Activated CD4-positive, alpha-beta T cell treated with anti-CD3 and anti-CD28 coated beads, Interleukin-2, amount 50 U/mL, for 1 hour (primary cell): ENCODE data around the gene GOLGA2.
A peak's percentile ranks its signal among the peaks of the same experiment; 100 is the strongest.

Experiments used
- DNase-seq: peaks from one replicate; pipeline ENCODE4 v3.0.0-alpha.2; 2020

Gene GOLGA2

DNA sequence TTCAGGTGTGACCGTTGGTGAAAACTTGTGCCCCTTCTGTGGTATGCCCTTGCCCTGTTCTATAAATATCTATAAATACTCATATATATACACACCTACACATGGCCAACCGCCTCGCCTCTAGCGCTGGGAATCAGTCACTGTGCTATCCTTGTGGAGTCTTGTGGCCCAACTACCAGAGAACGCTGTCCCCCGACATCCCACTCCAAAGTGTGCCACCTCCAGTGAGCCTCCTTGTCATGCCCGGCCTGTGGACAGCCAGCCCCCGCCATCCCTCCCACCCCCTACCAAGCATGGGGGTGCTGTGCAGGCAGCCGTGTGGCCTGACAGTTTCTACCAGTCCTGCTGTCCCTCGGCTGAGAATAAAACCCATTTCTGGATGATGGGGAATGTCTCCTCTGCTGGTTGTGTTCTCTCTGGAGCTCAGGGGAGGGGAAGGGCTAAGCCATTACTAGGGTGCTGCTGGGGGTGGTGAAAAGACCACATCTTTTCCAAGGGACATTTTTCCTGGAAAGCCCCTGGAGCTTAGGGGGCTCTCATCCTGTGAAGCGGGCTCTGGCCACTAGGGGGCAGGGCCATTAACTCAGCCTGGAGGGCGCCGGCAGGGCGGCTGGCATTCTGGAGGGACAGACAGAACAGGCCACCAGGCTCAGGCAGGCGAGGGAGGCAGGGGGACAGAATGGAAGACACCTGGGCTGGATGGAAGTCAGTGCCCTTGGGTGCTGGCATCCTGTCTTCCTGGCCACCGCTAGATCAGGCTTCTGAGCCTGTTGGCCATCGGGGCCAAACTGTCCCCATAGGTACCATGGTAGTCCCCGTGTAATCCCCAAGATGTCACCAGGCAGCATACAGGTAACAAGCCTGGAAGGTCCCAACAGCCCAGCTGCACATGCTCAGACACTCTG, 20.7 kb downstream of the GOLGA2 start:
- DNase-seq, result peak; percentile 44

DNA sequence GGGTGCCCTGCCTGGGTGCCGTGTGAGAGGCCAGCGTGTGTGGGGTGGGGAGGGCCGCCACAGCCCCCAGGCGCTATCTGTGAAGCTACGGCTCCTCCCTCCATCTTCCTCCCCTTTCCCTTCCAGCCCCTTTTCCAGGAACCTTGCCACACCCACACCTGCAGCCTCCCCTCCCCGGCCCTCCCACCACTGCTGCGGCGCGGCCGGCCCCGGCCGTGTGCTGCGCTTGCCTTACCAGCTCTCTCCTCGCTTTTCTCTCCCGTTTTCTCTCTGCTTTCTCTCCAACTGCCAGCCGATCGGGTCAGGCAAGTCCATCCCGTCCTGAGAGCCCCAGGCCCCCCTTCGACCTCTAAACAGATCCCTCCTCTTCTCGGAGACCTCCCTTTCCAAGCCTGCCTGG, 21.4 kb downstream of the GOLGA2 start:
- DNase-seq, result no peak

DNA sequence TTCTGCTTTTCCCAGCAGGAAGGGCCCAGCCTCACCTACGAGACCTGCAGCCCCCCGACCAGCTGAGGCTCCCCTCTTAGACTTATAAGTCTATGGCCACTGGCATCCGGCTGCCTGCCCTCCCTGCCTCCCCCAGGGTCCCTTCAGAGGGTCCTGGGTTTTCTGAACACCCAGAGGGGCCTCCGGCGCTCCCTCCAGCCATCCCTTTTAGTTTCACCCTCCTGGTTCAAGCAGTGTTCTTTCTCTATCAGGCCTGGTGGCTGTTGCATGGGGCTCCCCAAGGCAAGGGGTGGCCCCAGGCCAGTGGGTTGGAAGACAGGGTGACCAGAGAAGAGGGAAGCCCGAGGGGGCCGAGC, 21.8 kb downstream of the GOLGA2 start:
- DNase-seq, result no peak

DNA sequence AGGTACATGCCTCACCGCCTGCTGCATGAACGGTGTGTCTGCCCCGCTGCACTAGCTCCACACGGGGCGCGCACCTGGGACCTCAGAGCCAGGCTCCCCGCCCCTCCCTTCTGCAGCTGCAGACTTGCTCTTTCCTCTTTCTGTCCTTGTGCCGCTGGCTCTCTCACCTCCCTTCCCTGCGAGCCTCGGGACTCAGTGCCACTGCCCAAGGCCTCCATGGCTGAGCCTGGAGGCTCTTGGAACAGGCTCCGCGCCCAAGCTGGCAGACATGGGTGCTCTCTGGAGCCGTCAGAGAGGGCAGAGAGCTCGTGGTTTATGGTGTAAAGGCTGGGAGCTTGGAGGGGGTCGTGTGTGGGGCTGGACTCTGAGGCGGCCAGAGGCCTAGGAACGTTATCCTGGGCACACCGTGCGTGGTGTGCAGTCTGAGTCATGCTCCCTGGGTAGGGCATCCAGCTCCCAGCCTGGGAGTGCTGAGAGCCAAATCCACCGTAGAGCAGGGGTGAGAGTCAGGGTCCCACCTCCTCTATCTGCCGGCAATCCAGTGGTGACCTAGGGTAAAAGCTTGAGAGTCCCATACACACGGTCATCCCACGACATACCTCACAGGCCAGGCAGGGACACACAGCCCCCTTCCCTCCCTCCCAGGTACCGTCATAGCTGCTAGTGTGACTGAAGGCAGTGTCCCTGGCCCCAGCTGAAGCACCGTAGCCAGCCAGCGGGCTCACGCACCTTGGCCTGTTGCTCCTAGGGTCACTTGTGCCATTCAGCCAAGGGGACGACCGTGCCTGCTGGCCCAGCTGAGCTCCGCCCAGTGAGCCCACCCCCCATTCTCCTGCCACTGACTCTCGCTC, 22.4 kb downstream of the GOLGA2 start:
- no peak for DNase-seq

DNA sequence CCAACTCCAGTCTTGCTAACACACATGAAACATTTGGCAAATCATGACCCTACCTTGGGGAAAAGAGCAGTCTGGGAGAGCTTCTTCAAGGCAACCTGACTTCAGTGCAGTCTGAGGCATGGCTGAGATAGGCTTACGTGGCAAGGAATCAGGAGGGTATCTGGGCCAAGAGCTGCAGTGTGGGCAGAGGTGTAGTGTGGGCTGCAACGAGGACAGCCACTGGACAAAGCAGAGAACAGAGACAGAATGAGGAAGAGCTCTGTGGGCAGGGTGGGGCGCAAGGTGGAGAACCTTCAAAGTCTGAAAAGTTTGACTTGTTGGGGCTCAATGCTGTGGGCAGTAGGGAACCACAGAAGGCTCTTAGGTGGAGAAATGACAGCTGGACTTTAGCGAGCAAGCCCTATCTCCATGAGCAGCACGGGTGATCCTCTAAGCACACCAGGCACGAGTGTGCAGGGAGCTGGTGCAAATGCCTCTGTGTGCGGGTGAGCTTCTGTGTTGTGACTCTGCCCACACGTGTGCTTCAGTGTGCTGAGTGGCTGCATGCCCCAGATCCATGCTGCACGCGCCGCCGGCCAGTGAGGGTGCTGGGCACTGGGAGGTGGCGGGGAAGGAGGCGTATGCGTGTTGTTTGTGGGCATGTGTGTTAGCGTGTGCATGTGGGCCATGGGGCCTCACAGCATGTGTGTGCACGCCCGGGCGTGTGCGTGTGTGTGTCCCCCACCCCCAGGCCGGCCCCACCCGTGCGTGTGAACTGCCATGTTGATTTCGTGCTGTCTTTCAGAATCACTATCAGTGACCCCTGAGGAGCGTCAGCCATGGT, 23.3 kb downstream of the GOLGA2 start:
- DNase-seq, result no peak

DNA sequence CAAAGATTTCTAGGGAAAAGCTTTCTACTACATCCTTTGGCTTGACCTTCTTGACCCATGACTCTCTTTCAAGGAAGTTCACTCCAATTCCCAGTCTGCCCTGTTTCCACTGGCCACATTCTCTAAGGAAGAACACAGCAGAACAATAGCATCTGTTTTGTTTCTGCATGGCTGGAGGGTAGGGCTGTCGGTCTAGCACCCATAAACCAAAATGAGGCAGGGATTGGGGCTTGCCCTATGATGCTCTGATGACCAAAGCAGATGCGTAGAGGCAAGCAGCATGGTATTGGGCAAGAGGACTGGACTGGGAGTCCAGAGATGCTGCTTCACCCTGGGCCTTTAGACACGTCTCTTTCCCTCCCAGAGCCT, 24.1 kb downstream of the GOLGA2 start:
- no peak for DNase-seq

DNA sequence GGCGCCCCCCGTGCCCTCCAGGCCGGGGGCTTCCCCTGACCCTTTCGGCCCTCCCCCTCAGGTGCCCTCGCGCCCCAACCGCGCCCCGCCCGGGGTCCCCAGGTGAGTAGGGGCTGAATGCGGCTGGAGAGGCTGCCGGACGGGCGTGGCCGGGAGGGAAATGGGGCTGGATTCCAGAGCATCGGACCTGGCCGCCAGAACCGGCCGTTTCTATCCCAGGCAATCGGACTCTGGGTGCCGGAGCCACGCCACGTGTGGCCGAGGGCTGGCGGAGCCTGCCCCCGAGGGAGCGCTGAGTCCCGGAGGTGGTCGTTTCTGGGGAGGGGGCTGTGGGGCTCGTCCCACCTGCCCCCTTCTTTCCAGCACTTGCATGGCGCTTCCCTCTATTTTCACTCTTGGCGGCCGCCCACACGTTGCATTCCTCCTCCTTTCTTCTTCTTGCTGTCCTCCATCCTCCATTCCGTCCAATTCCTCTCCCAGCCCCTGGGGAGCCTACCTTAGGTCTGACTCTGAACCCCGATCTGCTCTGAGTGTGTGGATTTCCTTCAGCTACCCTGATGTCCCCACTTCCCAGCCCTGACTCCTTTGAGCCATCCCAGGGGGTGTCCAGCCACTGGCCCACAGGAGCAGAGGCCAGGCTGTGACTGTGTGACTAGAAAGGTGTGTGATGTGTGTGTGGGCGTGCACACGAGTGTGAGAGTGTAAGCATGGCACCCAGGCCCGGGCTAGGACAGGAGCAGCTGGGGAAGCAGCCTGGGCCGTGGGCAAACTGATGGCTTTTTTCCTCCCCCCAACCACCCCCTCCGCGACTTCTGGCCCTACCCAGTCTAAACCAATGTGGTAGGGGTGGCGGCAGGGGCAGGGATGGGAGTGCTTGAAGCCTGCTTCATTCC, 24.7 kb downstream of the GOLGA2 start:
- DNase-seq, result no peak

DNA sequence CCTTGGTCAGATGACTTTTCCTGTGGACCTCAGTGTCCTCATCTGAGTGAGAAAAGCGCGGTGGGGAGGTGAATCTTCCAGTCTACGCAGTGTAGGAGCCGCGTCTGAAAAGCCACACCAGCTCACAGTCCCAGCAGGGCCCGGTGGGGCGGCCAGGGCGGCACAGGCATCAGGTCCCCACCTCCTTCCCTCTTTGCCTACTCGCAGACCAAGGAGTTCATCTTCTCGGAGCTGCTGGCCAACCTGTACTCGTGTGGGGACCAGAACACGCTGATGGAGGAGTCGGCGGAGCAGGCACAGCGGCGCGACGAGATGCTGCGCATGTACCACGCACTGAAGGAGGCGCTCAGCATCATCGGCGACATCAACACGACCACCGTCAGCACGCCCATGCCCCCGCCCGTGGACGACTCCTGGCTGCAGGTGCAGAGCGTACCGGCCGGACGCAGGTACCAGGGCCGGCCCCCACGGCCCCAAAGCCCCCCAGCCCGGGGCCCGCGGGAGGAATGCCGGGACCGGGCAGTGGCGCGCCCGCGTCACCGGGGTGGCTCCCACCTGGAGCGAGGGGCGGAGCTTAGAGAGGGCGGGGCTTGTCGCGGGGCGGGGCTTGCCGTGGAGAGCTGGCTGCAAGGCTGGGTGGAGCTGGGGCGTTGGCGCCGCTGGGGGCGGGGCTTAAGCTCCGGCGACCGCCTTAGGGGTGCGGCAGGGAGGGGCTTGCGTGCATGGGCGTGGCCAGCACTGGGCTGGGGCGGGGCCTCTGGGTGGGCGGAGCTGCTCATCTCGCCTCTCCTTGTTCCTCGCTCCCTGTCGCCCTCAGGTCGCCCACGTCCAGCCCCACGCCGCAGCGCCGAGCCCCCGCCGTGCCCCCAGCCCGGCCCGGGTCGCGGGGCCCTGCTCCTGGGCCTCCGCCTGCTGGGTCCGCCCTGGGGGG, 25.6 kb downstream of the GOLGA2 start:
- DNase-seq, result peak; percentile 98

DNA sequence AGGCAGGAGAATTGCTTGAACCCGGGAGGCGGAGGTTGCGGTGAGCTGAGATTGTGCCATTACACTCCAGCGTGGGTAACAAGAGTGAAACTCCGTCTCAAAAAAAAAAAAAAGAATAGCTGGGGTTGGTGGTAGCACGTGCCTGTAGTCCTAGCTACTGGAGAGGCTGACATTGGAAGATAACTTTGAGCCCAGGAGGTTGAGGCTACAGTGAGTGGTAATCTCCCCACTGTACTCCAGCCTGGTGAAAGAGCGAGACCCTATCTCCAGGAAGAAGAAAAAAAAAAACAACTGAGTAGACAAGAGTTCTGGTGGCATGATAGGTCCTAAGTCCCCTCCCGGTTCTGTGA, 26.3 kb downstream of the GOLGA2 start:
- DNase-seq, result no peak

DNA sequence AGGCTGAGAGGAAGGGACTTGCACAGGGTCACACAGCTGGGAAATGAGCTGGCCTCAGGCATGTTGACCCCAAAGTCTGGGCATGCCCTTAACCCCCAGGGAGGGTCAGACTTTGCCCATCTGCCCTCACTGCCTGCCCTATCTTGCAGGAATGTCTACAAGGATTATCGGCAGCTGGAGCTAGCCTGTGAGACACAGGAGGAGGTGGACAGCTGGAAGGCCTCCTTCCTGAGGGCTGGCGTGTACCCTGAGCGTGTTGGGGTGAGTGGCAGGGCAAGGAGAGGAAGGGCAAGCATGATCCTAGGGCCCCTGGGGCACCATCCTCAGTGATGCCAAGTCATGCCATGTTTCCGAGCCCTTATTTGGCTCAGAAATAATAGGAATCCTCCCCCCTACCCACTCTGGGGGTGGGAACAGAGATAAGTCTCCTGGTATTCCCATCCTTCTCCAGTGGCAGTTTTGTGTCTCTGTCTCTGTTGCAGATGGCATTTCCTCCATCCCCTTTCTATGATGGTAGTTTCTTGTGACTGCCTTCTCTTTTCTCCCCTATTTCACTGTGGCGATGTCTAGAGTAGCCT, 28.5 kb downstream of the GOLGA2 start:
- no peak for DNase-seq

DNA sequence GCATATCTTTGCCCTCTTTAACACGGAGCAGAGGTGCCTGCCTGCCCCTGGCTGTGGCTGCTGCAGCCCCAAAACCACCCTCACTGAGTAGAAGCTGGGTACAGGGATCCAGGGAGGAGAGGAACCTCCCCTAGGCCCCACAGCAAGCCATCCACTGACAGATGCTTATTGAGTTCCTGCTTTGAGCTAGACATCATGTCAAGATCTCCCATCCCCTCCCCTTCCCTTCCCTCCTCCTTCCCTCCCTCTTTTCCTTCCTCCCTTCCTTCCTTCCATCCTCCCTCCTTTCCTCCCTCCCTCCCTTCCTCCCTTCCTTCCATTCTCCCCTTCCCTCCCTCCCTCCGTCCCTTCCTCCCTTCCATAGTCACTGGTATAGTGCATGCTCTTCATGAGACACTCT, 29.3 kb downstream of the GOLGA2 start:
- no peak for DNase-seq

DNA sequence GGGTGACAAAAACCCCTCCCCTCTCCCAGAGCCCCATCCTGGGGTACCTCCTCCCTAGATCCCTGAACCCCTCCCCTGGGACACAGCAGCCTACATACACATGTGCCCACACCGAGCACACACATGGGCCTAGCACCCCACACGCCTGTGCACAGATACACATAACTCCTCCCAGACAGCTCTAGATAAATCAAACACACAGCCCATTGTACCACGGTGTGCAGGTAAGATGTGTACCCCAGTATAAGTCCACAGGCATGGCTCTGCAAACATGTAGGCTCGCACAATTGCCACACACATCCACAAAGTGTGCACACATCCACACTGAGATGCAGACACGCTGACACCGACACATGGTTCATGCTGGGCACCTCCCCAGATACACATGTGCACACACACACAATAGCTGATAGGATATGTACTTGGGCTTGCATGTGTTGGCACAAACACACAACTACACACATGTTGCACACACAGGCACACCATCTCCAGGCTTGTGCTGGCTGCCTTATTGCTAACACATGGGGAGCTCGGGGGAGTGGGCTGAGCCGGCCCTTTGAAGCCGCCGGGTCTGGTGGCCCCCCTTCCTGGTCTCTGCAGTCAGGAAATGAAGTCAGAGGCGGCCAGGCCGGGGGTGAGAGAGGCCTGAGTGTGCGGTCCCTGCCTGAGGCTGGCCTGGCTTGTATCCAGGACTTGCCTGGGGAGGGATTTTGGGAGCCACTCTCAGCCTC, 30.2 kb downstream of the GOLGA2 start:
- DNase-seq, result no peak

DNA sequence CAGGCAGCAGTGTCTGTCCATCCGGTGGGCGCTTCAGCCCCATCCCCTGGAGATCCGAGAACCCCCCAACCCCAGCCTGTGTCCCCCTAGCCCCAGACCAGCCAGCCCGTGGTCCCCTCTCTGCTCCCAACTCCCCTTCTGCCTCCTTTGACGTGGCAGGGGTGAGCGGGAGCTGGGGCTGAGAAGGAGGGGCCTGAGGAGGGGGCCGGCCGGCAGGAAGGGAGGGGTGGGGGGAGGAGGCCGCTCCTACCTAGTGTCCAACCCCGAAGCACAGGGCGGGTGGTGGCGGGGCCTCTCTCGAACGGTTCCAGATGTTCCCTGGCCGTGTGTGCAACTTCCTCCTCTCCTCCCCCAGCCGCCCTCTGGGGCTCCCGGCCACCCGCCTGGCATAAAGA, 31.0 kb downstream of the GOLGA2 start:
- no peak for DNase-seq

DNA sequence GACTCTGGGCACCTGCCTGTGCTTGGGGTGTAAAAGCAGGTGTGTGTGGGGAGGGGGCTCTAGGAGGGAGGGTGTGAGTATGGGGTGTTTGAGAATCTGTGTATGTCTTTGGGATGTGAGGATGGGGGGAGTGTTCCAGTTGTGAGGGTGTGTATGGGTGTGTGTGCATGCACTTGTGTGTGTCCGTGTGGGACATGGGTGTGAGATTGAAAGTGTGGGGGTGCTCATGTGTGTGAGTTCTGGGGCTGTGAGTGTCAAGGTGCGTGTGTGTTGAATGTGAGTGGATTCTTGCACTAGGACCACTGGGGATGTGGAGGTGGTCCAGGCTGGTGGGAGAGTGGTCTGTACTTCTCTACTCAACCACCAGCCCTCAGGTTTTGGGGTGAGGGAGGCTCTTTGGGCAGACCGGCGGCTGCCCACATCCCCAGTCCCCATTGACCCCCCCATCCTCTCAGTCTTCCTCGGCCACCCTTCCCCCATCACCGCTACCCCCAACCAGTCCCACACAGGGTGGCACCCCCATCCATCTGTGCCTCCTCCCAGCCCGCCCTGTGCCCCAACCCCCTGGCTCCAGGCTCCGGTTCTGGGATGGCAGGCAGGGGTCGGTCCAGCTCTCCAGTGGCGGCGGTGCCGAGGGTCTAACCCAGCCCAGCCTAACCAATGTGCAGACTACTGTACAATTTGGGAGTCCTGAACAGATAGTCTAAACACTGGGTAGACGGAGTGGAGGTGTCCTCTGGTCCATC, 31.5 kb downstream of the GOLGA2 start:
- no peak for DNase-seq

DNA sequence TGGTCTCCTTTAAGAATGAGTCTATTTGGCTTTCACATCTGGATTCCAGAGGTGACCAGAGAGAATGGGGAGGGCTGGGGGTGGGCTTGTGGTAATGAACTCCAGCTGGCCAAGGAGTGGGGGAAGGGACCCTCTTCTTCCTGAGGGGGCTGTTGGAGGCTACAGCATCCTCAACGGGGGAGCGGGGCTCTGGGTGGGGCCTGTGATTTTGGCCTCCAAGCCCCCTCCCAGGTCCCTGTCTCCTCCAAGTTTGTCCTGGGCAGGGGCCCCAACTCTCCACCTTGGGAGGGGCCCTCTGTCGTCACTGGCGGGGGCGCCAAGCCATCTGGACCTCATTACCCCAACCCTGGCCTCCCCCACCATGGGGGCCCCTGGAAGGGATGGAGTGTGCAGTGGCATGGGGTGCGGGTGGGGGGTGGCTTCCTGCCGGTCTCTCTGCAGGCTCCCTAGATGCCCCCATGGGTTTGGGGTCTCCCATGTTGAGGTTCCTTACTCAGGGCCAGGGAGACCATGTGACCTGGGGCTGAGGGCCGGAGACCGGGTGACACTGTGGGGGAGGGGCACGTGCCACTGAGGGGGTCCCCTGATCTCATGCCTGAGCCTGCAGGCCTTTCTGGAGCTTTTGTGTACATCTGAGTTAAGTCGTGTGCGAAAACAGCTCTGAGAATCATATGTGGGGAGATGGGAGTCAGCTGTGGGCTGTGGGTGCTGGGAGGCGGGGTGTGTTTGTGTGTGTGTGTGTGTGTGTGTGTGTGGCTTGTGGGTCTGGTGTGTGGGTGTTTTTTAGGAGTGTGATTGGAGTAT, 32.4 kb downstream of the GOLGA2 start:
- no peak for DNase-seq

DNA sequence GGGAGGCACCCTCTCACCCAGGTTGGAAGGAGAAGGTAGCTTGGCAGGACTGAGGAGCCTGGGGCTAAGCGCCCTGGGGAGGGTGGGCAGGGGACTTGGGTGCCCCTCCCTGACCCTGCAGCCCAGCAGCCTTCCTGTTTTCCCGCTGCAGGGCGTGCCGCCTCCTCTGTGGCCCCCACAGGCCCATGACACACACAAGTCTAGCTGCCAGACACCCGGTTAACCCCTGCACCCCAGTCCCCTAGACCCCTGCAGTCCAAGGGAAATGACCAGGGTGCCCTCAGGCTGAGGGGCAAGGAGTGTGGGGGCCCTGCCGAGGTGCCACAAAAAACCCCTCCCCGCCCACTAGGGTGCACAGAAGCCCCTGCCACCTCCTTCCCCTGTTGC, 33.0 kb downstream of the GOLGA2 start:
- no peak for DNase-seq

DNA sequence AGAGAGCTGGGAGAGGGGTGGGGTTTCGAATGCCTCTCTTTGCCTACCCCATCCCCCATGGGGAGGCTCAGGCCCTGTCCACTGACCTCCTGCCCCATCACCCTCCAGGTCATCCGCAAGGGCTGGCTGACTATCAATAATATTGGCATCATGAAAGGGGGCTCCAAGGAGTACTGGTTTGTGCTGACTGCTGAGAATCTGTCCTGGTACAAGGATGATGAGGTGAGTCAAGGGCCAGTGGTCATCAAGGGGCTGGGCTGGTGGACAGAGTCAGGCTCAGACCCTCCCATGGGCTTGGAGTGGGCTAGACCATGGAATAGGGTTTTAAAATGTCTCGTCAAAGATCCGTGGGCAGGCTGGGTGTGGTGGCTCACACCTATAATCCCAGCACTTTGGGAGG, 33.7 kb downstream of the GOLGA2 start:
- DNase-seq, result no peak

DNA sequence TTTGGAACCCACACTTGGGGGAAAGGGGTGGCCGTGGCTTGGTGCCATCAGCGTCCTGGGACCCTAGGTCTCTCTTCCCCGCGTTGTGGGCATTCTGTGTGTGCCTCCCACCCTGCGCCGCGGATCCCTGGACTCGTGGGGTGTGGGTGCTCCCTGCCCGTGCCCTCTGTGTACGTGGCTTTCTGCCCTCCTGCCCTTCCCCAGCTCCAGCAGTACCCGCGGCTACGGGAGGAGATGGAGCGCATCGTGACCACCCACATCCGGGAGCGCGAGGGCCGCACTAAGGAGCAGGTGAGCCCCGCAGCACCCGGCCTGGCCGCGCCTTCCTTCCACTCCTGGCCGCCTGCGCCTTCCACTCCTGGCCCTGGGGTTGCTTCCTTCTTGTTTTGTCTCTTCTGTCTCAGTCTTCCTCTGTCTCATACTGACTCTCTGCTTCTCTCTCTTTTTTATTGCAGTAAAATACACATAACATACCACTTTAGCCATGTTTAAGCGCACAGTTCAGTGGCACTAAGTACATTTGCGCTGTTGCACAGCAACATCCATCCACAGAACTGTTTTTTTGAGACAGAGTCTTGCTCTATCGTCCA, 41.9 kb downstream of the GOLGA2 start:
- no peak for DNase-seq
